ENCODE data around the gene SIRPG. TPM values are rescaled to one million over a fixed set of nuclear protein-coding genes. Genes with fewer than 3 reads are reported as not detected.

Gene SIRPG
- total and polyA plus RNA-seq, 12 donors, result 0.25 to 2.0 (median 0.55) TPM; not detected in 3

GRCh38 chr20:1595333-1595732 is 62.2 kb downstream of the SIRPG start:
- intact Hi-C loops (cut with DNase I), result no loop called here
- no peaks in the 10 kb centered on the region for H3K4me1 ChIP-seq (replicated peaks in 1 of 2)
- no peaks in the 10 kb centered on the region for H3K9me3 ChIP-seq (replicated peaks in 1 of 3)
- TF ChIP-seq CTCF (IDR thresholded peaks at IDR 0.05) (no peak), POLR2A (IDR thresholded peaks at IDR 0.05) (no peak)
- DNase-seq, result peak in 1 of 7 donors; percentile 26
- no peak overlapping the region for H3K4me3 ChIP-seq
- 31% methylated on average over 1 of the region's 1 CpG; no CpG with 5 or more reads in 3 of the 4 donors for WGBS, 4 donors
- no peaks in the 10 kb centered on the region for H3K27me3 ChIP-seq
- H3K27ac ChIP-seq, result no peak overlapping the region
- no peaks in the 10 kb centered on the region for H3K36me3 ChIP-seq (replicated peaks in 1 of 2)

- DNase-seq, result peak in 2 of 7 donors; percentile 23 to 31
- no peaks in the 10 kb centered on the region for H3K4me1 ChIP-seq (replicated peaks in 1 of 2)
- intact Hi-C loops (cut with DNase I), result no loop called here
- no peak overlapping the region for H3K4me3 ChIP-seq
- TF ChIP-seq POLR2A (IDR thresholded peaks at IDR 0.05), result no peak
- no peaks in the 10 kb centered on the region for H3K36me3 ChIP-seq (replicated peaks in 1 of 2)
- peak overlapping the region in 1 of 5 donors; percentile 65 for H3K27ac ChIP-seq
- no peaks in the 10 kb centered on the region for H3K27me3 ChIP-seq
- H3K9me3 ChIP-seq (replicated peaks in 1 of 3), result no peaks in the 10 kb centered on the region
- WGBS, 4 donors, result 42 to 51% methylated on average over 7 to 9 of the region's 9 CpGs; no CpG with 5 or more reads in 2 of the 4 donors
These were observed 68.8 kb downstream of the SIRPG start for GRCh38 chr20:1588533-1589460.

GRCh38 chr20:1587781-1588532 is 69.6 kb downstream of the SIRPG start:
- 74 to 78% methylated on average over 1 to 3 of the region's 3 CpGs; no CpG with 5 or more reads in 2 of the 4 donors for WGBS, 4 donors

GRCh38 chr20:1579488-1579887 is 78.1 kb downstream of the SIRPG start:
- Histone ChIP-seq H3K27me3 (no peaks in the 10 kb centered on the region), H3K4me3 (no peak overlapping the region), H3K27ac (no peak overlapping the region), H3K36me3 (replicated peaks in 1 of 2) (no peaks in the 10 kb centered on the region), H3K9me3 (replicated peaks in 1 of 3) (no peaks in the 10 kb centered on the region), H3K4me1 (replicated peaks in 1 of 2) (no peaks in the 10 kb centered on the region)
- TF ChIP-seq CTCF (IDR thresholded peaks at IDR 0.05) (no peak), POLR2A (IDR thresholded peaks at IDR 0.05) (no peak)
- intact Hi-C loops (cut with DNase I), result no loop called here
- 79 to 92% (median 91%) methylated on average over 6 of the region's 6 CpGs for WGBS, 4 donors
- DNase-seq, result no peak

More at GRCh38 chr20:1587781-1588532, 69.6 kb downstream of the SIRPG start:
- Histone ChIP-seq H3K4me3 (no peak overlapping the region), H3K4me1 (replicated peaks in 1 of 2) (no peaks in the 10 kb centered on the region), H3K27me3 (no peaks in the 10 kb centered on the region), H3K27ac (peak overlapping the region in 1 of 5 donors; percentile 65), H3K9me3 (replicated peaks in 1 of 3) (no peaks in the 10 kb centered on the region), H3K36me3 (replicated peaks in 1 of 2) (no peaks in the 10 kb centered on the region)
- intact Hi-C loops (cut with DNase I), result no loop called here
- no peak for DNase-seq
- TF ChIP-seq CTCF (IDR thresholded peaks at IDR 0.05), result no peak
- TF ChIP-seq POLR2A (IDR thresholded peaks at IDR 0.05), result no peak

Small RNA genes lying within 50 kb of the gene (small RNA-seq; reads per million reads assigned to genes)
- gene AL109809.3 (0 reads per million in 2 donors), gene RN7SL561P (0 reads per million in 2 donors)

Other genes with a start within 250 kb of the SIRPG start
- gene NSFL1C, start 190.9 kb downstream of the SIRPG start, total RNA-seq, result 100 to 1,000 TPM in 5 of 9 donors, 10 to 100 TPM in 4; 52.5 to 491 (median 117) TPM
- gene NSFL1C, start 190.9 kb downstream of the SIRPG start, polyA plus RNA-seq, result 100 to 1,000 TPM in 1 of 3 donors, 10 to 100 TPM in 2; 46.1 to 510 (median 61.1) TPM
- 10 to 100 TPM in 6 of 9 donors, 1 to 10 TPM in 2, under 1 TPM in 1; 0.61 to 19.7 (median 12.2) TPM for gene SIRPB2, start 166.4 kb downstream of the SIRPG start, total RNA-seq
- gene SIRPB2, start 166.4 kb downstream of the SIRPG start, polyA plus RNA-seq, result 1 to 10 TPM; 1.8 to 2.5 (median 1.9) TPM
- gene SIRPD, start 100.1 kb downstream of the SIRPG start, total RNA-seq, result 1 to 10 TPM in 1 of 9 donors, under 1 TPM in 1, not detected in 7; 0.43 to 3.3 TPM
- 1 to 10 TPM in 1 of 3 donors, not detected in 2; 1.5 TPM for gene SIRPD, start 100.1 kb downstream of the SIRPG start, polyA plus RNA-seq
- 10 to 100 TPM in 1 of 9 donors, 1 to 10 TPM in 7, under 1 TPM in 1; 0.49 to 15.1 (median 5.1) TPM for gene SIRPB1, start 37.8 kb downstream of the SIRPG start, total RNA-seq
- gene SIRPB1, start 37.8 kb downstream of the SIRPG start, polyA plus RNA-seq, result 1 to 10 TPM in 2 of 3 donors, under 1 TPM in 1; 0.51 to 4.0 (median 3.7) TPM
- gene SIRPA, start 237.6 kb upstream of the SIRPG start, total RNA-seq, result 100 to 1,000 TPM in 1 of 9 donors, 10 to 100 TPM in 8; 22.2 to 102 (median 72.5) TPM
- gene SIRPA, start 237.6 kb upstream of the SIRPG start, polyA plus RNA-seq, result 10 to 100 TPM; 32.3 to 81.8 (median 40.4) TPM

All from adrenal gland (tissue), 12 donors.